IMR-90 (cell line): Measurements from ENCODE around the gene OCEL1. TPM values are rescaled to one million over a fixed set of nuclear protein-coding genes. Genes with fewer than 3 reads are reported as not detected.
"Not testable (repeated sequence)": the region's sequence is repeated elsewhere in the genome, so short reads cannot be mapped to it uniquely, and the experiment has no call there.

Experiments used
- ATAC-seq: fragments of 200-7000 bp; cut with Tn5 transposase; 2 replicates; pipeline ENCODE4 v1.9.1; 2020; ENCODE audit warnings: low read depth, mild to moderate bottlenecking, moderate library complexity
- BruUV-seq: library from RNA; stranded (reverse); fragments of 400-500 nt; replicated peaks from 2 replicates; lab custom pipeline; 2021; lab: Mats Ljungman, UMichigan
- CTCF ChIA-PET: fragments of 300-600 bp; formaldehyde crosslinking; extraction: SDS; loops from one replicate; lab custom pipeline; 2021; ENCODE audit warnings: antibody characterized with exemption; lab: Yijun Ruan, JAX
- POLR2A ChIA-PET: fragments of 300-600 bp; sonication (Branson Sonifier 250); formaldehyde crosslinking; loops from one replicate; lab custom pipeline; 2022; ENCODE audit warnings: antibody characterized with exemption; ENCODE audit not compliant: unreplicated experiment; lab: Charles Lee
- DNase-seq: peaks from one replicate; pipeline ENCODE4 v3.0.0; 2013
- H2AFZ ChIP-seq: replicated peaks from 2 replicates; pipeline ENCODE3; 2013; ENCODE audit warnings: low read length, mild to moderate bottlenecking; ENCODE audit not compliant: poor library complexity
- H2AK5ac ChIP-seq: 2 replicates; pipeline ENCODE4 v1.6.1; 2013; ENCODE audit warnings: low read depth, low read length, inconsistent platforms
- H2AK9ac ChIP-seq: replicated peaks from 2 replicates; pipeline ENCODE3; 2013; ENCODE audit warnings: mild to moderate bottlenecking, low read depth, low read length, moderate library complexity; ENCODE audit not compliant: poor library complexity
- H2BK120ac ChIP-seq: 2 replicates; pipeline ENCODE4 v1.6.1; 2013; ENCODE audit warnings: low read depth, low read length, inconsistent platforms
- H2BK15ac ChIP-seq: 3 replicates; pipeline ENCODE4 v1.6.1; 2013; ENCODE audit warnings: low read depth, low read length, inconsistent platforms
- H2BK20ac ChIP-seq: 2 replicates; pipeline ENCODE4 v1.6.1; 2013; ENCODE audit warnings: low read depth, mild to moderate bottlenecking, inconsistent platforms, low read length, moderate library complexity
- H2BK5ac ChIP-seq: 2 replicates; pipeline ENCODE4 v1.6.1; 2013; ENCODE audit warnings: mild to moderate bottlenecking, low read depth, low read length, inconsistent platforms; ENCODE audit not compliant: poor library complexity, severe bottlenecking
- H3K14ac ChIP-seq: replicated peaks from 2 replicates; pipeline ENCODE4 v1.6.1; 2013; ENCODE audit warnings: low read depth, low read length, inconsistent platforms
- H3K18ac ChIP-seq: 2 replicates; pipeline ENCODE4 v1.6.1; 2013; ENCODE audit warnings: low read depth, low read length, control low read depth
- H3K23ac ChIP-seq: 2 replicates; pipeline ENCODE4 v1.6.1; 2013; ENCODE audit warnings: low read depth, low read length, inconsistent platforms
- H3K27ac ChIP-seq: 2 replicates; pipeline ENCODE4 v1.5.1; 2013; ENCODE audit warnings: mild to moderate bottlenecking, control low read depth, low read length; ENCODE audit not compliant: insufficient read depth
- H3K27me3 ChIP-seq: 2 replicates; pipeline ENCODE4 v1.6.1; 2013; ENCODE audit warnings: low read length; ENCODE audit not compliant: control insufficient read depth, insufficient read depth
- H3K36me3 ChIP-seq: 2 replicates; pipeline ENCODE4 v1.6.1; 2013; ENCODE audit warnings: low read length, mixed read lengths; ENCODE audit not compliant: control insufficient read depth, insufficient read depth
- H3K4ac ChIP-seq: 2 replicates; pipeline ENCODE4 v1.6.1; 2013; ENCODE audit warnings: low read depth, low read length, inconsistent platforms
- H3K4me1 ChIP-seq: 2 replicates; pipeline ENCODE4 v1.6.1; 2013; ENCODE audit warnings: low read length, mixed read lengths; ENCODE audit not compliant: control insufficient read depth, insufficient read depth
- H3K4me2 ChIP-seq: 2 replicates; pipeline ENCODE4 v1.6.1; 2013; ENCODE audit warnings: low read depth, mild to moderate bottlenecking, control low read depth, low read length, moderate library complexity
- H3K4me3 ChIP-seq: 2 replicates; pipeline ENCODE4 v1.5.1; 2013; ENCODE audit warnings: low read depth, mild to moderate bottlenecking, control low read depth, low read length, moderate library complexity; ENCODE audit not compliant: insufficient read depth
- H3K56ac ChIP-seq: 2 replicates; pipeline ENCODE4 v1.6.1; 2013; ENCODE audit warnings: low read length, inconsistent platforms; ENCODE audit not compliant: insufficient read depth; ENCODE audit errors: extremely low read depth
- H3K79me1 ChIP-seq, 2 experiments: 2 replicates each; pipeline ENCODE4 v1.6.1; 2013; ENCODE audit warnings: low read length in 2 of 2, inconsistent platforms in 1 of 2, low read depth in 1 of 2
- H3K9ac ChIP-seq: 2 replicates; pipeline ENCODE4 v1.6.1; 2013; ENCODE audit warnings: low read depth, low read length, control low read depth
- H3K9me1 ChIP-seq: 2 replicates; pipeline ENCODE4 v1.6.1; 2013; ENCODE audit warnings: low read length, inconsistent platforms; ENCODE audit not compliant: insufficient read depth
- H3K9me3 ChIP-seq: 2 replicates; pipeline ENCODE4 v1.6.1; 2013; ENCODE audit warnings: low read length; ENCODE audit not compliant: control insufficient read depth, insufficient read depth
- H4K20me1 ChIP-seq: 2 replicates; pipeline ENCODE4 v1.6.1; 2013; ENCODE audit warnings: low read length, inconsistent platforms; ENCODE audit not compliant: insufficient read depth
- H4K5ac ChIP-seq: 2 replicates; pipeline ENCODE4 v1.6.1; 2013; ENCODE audit warnings: mild to moderate bottlenecking, low read depth, low read length, control low read depth
- H4K8ac ChIP-seq, 2 experiments: 2 replicates each; pipeline ENCODE4 v1.6.1; 2013; ENCODE audit warnings: low read depth in 2 of 2, low read length in 2 of 2, control low read depth in 1 of 2, inconsistent platforms in 1 of 2
- H4K91ac ChIP-seq: 2 replicates; pipeline ENCODE4 v1.6.1; 2013; ENCODE audit warnings: low read depth, low read length, inconsistent platforms; ENCODE audit not compliant: insufficient read depth
- WGBS, 2 experiments: methylation state at CpG; one replicate each; pipeline versions ENCODE4 v1.1.5 to v1.1.7; 2013; ENCODE audit warnings: missing lambda C conversion rate in 2 of 2; ENCODE audit not compliant: insufficient read length in 1 of 2; ENCODE audit errors: extremely low coverage in 2 of 2; 5-methylcytosine and 5-hydroxymethylcytosine counted together
- dilution Hi-C: fragments of 300-500 bp; cut with HindIII; formaldehyde crosslinking; loops from one replicate; pipeline ENCODE4 v1.14.3; 2018; ENCODE audit warnings: low sequenced_read_pairs; ENCODE audit not compliant: unreplicated experiment
- in situ Hi-C: fragments of 300-500 bp; cut with MboI; formaldehyde crosslinking; loops from 3 replicates; pipeline ENCODE4 v1.14.3; 2019; ENCODE audit warnings: low sequenced_read_pairs, inconsistent platforms, mixed read lengths
- intact Hi-C: fragments of 100-400 bp; cut with micrococcal nuclease; formaldehyde crosslinking; loops from 2 replicates; pipeline ENCODE4 v1.10.0; 2022
- polyA plus RNA-seq, 3 experiments: library from polyadenylated mRNA; depleted of rRNA; stranded (reverse); fragments of >200 nt; gene quantifications; 2 replicates each; pipeline ENCODE4 v1.2.3, GENCODE V29; 2012; ENCODE audit warnings: low replicate concordance in 1 of 3
- total RNA-seq: library from RNA; depleted of rRNA; stranded (reverse); fragments of >200 nt; gene quantifications from 2 replicates; pipeline ENCODE4 v1.2.3, GENCODE V29; 2012

Gene OCEL1
- total and polyA plus RNA-seq, 2 of the 4 experiments (the other 2 are of a cell fraction) = 1.1 to 7.2 TPM

DNA sequence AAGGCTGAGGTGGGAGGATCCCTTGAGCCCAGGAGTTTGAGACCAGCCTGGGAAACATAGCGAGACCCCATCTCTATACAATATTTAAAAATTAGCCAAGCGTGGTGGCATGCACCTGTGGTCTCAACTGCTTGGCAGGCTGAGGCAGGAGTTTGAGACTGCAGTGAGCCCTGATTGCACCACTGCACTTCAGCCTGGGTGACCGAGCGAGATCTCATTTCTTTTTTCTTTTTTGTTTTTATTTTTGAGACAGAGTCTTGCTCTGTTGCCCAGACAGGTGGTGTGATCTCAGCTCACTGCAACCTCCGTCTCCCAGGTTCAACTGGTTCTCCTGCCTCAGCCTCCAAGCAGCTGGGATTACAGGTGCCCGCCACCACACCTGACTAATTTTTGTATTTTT lies 34.3 kb upstream of the OCEL1 start:
- DNase-seq, H3K4me2 ChIP-seq, H2BK5ac ChIP-seq, H4K20me1 ChIP-seq, H2AK5ac ChIP-seq, H4K91ac ChIP-seq, ATAC-seq, in situ Hi-C loops, H3K9me1 ChIP-seq, H4K5ac ChIP-seq, H3K56ac ChIP-seq, dilution Hi-C loops, H2BK15ac ChIP-seq, intact Hi-C loops, H3K23ac ChIP-seq, H2AFZ ChIP-seq, H3K9me3 ChIP-seq, H3K9ac ChIP-seq, H2BK120ac ChIP-seq, H2AK9ac ChIP-seq, H3K4me3 ChIP-seq, CTCF ChIA-PET, H3K27ac ChIP-seq, H3K4me1 ChIP-seq, H2BK20ac ChIP-seq, POLR2A ChIA-PET, H3K18ac ChIP-seq, H3K27me3 ChIP-seq, H3K4ac ChIP-seq, BruUV-seq, H4K8ac ChIP-seq, H3K14ac ChIP-seq: not testable (repeated sequence)
- H3K79me1 ChIP-seq = peaks cover 3 to 18% of the 10 kb centered on the region in 2 experiments; a peak in 3 of 4 replicates
- peaks cover 77% of the 10 kb centered on the region for H3K36me3 ChIP-seq
- no CpG with 5 or more reads among the region's 6 CpGs for WGBS, 2 experiments
